ENCODE measurements around the gene BMPR1B.

BMPR1B gene

DNA sequence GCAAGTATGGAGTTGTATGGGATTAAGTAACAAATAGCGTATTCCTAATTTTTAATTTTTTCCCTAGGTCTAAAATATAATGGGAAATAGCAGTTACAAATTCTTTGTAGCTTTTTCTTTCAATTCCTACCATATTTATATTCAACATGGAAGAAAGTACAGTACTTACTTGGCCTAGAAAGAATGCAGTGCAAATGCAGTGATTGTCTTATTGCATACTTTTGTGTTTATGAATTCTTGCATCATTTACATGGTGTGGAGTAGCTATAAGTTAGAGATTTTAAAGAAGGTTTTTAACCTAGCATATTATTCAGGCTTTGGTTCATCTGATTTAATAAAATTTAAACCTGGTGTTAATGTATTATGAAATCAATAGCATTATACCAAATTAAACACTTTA is 263.3 kb downstream of the BMPR1B start:
- no peak overlapping the region for H3K27ac ChIP-seq (ENCODE audit: low read length)
- no peaks in the 10 kb centered on the region for H4K20me1 ChIP-seq (ENCODE audit: insufficient read depth, low read length)
- no peak overlapping the region for H2AFZ ChIP-seq (ENCODE audit: low read depth, low read length)
- no peaks in the 10 kb centered on the region for H3K79me2 ChIP-seq (ENCODE audit: insufficient read depth, low read length)
- H3K9me3 ChIP-seq (ENCODE audit: insufficient read depth, low read length, severe bottlenecking) = no peaks in the 10 kb centered on the region
- H3K27me3 ChIP-seq (ENCODE audit: insufficient read depth, low read length, poor library complexity) = no peaks in the 10 kb centered on the region
- no peak overlapping the region for H3K4me2 ChIP-seq (ENCODE audit: insufficient read depth, low read length)
- TF ChIP-seq EZH2 (IDR thresholded peaks at IDR 0.05; ENCODE audit: borderline replicate concordance, low read depth, low read length, severe bottlenecking) (no peak), CTCF (IDR thresholded peaks at IDR 0.05; ENCODE audit: borderline replicate concordance, extremely low read depth, low read length, poor library complexity, severe bottlenecking) (no peak)
- H3K4me3 ChIP-seq (ENCODE audit: low read depth in 1 of 2, low read length in 2 of 2) = no peak overlapping the region
- H3K36me3 ChIP-seq (ENCODE audit: insufficient read depth, low read length) = no peaks in the 10 kb centered on the region
- no peak overlapping the region for H3K9ac ChIP-seq (ENCODE audit: low read depth, low read length)
- H3K4me1 ChIP-seq (ENCODE audit: insufficient read depth, low read length) = peaks cover 15% of the 10 kb centered on the region
- DNase-seq (no peak), ATAC-seq (ENCODE audit: insufficient read depth, low read depth) (no peak)

- TF ChIP-seq CTCF (IDR thresholded peaks at IDR 0.05; ENCODE audit: borderline replicate concordance, extremely low read depth, low read length, poor library complexity, severe bottlenecking) (no peak), EZH2 (IDR thresholded peaks at IDR 0.05; ENCODE audit: borderline replicate concordance, low read depth, low read length, severe bottlenecking) (no peak)
- Histone ChIP-seq H3K36me3 (ENCODE audit: insufficient read depth, low read length) (no peaks in the 10 kb centered on the region), H4K20me1 (ENCODE audit: insufficient read depth, low read length) (no peaks in the 10 kb centered on the region), H3K27me3 (ENCODE audit: insufficient read depth, low read length, poor library complexity) (no peaks in the 10 kb centered on the region), H3K4me2 (ENCODE audit: insufficient read depth, low read length) (no peak overlapping the region), H3K27ac (ENCODE audit: low read length) (no peak overlapping the region), H3K4me3 (ENCODE audit: low read depth in 1 of 2, low read length in 2 of 2) (no peak overlapping the region), H2AFZ (ENCODE audit: low read depth, low read length) (no peak overlapping the region), H3K9ac (ENCODE audit: low read depth, low read length) (no peak overlapping the region), H3K79me2 (ENCODE audit: insufficient read depth, low read length) (no peaks in the 10 kb centered on the region), H3K4me1 (ENCODE audit: insufficient read depth, low read length) (peaks cover under 1% of the 10 kb centered on the region; the same call in 1 of the 2 replicates), H3K9me3 (ENCODE audit: insufficient read depth, low read length, severe bottlenecking) (no peaks in the 10 kb centered on the region)
- ATAC-seq (ENCODE audit: insufficient read depth, low read depth) = no peak
- no peak for DNase-seq
These were observed 265.4 kb downstream of the BMPR1B start for GRCh38 chr4:95023110-95023509.

- H3K36me3 ChIP-seq (ENCODE audit: insufficient read depth, low read length) = no peaks in the 10 kb centered on the region
- H3K27me3 ChIP-seq (ENCODE audit: insufficient read depth, low read length, poor library complexity) = no peaks in the 10 kb centered on the region
- ATAC-seq (ENCODE audit: insufficient read depth, low read depth) = no peak
- H3K9me3 ChIP-seq (ENCODE audit: insufficient read depth, low read length, severe bottlenecking) = no peaks in the 10 kb centered on the region
- H3K4me3 ChIP-seq (ENCODE audit: low read depth in 1 of 2, low read length in 2 of 2) = no peak overlapping the region
- no peak overlapping the region for H3K9ac ChIP-seq (ENCODE audit: low read depth, low read length)
- no peak overlapping the region for H2AFZ ChIP-seq (ENCODE audit: low read depth, low read length)
- no peak overlapping the region for H3K27ac ChIP-seq (ENCODE audit: low read length)
- TF ChIP-seq CTCF (IDR thresholded peaks at IDR 0.05; ENCODE audit: borderline replicate concordance, extremely low read depth, low read length, poor library complexity, severe bottlenecking) = no peak
- no peak overlapping the region for H3K4me2 ChIP-seq (ENCODE audit: insufficient read depth, low read length)
- H3K79me2 ChIP-seq (ENCODE audit: insufficient read depth, low read length) = no peaks in the 10 kb centered on the region
- DNase-seq = no peak
- H4K20me1 ChIP-seq (ENCODE audit: insufficient read depth, low read length) = no peaks in the 10 kb centered on the region
- H3K4me1 ChIP-seq (ENCODE audit: insufficient read depth, low read length) = no peaks in the 10 kb centered on the region
These were observed 270.3 kb downstream of the BMPR1B start for GRCh38 chr4:95027905-95028618.

All from DND-41 (cell line).